CD4-positive, alpha-beta T cell treated with Interleukin-2 at 100 ng/mL for 4 hours (primary cell): ENCODE measurements around the gene CCDC169.
"Not testable (repeated sequence)": the region's sequence is repeated elsewhere in the genome, so short reads cannot be mapped to it uniquely, and the experiment has no call there.

Source experiments
- DNase-seq: peaks from one replicate; pipeline ENCODE4 v3.0.0-alpha.2; 2020; ENCODE audit warnings: low spot score

CCDC169 gene

DNA sequence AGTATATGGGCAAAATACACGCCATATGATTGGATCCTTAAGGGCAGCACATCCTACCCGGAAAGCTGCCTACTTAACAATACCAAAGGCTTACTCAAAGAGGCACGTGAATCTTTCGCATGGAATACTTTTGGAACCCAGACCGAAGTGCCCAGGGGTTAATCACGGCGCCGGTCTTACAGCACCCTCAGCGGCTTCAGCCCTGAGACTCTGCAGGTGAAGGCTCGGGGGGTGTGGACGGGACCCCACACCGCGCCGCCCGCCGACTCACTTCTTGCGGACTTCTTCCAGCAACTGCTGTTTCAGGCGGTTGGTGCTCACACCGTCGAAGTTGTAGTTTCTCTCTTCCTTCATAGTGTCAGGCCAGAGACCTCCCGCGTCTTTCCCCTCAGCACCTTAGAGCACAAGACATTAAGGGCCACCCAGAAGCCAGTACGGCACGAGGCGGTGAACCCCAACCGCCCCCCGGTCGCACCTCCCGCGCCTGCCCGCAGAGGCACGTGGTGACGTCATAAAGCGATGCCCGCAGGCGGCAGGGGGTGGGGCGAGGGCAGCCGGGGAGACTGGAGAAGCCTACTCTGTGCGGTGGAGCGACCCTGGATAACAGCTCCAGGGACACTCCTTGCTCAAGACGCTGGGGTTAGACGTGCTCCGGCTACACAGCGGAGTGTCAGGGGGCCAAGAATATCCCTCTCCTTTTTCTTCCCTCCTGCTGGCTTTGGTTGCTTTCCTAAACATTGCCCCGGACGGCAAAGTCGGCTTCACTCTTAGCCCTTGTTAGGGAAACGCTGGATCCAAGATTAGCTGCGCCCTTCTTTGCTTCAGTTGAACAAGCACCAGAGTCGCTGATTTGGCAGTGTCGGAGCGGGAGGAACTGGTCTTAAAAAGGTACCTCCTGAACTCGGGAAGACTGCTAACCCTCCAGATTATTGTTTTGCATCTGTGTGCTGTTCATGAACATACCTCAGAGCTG lies at the start of gene CCDC169:
Gene CCDC169, minus strand, starts transcription at position 449 of the 973 bp plus-strand sequence. Its CDS starts 95 bp downstream, at position 354.
- DNase-seq: peak; percentile 46

DNA sequence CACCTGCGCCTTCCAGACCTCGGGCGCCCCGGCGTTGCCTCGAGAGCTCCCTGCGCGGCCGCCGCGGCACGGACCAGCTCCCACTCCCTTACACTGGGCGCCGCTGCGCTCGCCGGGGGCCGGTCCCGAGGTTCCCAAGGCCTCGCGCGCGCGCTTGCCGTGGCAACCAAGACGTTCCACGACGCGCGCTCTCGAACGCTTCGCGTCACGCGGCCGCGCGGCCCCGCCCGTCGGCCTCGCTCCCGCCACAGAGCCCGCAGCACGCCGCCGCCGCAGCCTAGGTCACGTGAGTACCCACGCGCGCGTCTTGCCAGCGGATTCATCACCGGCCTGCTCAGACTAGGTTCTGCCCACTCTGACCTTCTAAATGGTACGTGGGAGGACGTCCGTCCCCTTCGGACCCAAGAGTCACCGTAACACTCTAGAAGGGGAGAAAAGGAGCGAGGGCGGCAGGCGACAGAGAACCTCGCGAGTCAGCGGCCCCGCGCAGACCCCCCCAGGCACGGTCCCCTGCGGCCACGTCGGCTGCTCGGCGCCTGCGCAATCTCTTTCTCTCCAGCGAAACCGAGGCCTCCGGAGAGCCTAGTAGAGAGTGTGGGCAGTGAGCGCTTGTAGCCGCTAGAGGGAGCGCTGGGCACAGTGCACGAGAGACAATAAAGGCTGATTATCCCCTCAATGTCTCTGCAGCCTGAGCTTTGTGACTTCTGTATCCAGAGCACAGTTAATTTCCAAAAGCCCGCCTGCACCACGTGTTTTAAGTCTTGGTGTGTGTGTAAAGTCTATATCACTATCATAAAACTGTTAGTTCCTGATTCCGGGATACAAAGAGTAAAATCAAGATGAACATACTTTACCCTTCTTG lies 48.8 kb upstream of the CCDC169 start, which contains the start of gene SPART:
Gene SPART, minus strand, starts transcription at position 173 of the 862 bp plus-strand sequence. CDS start 10,564 bp downstream, outside the sequence.
- DNase-seq: peak; percentile 92

DNA sequence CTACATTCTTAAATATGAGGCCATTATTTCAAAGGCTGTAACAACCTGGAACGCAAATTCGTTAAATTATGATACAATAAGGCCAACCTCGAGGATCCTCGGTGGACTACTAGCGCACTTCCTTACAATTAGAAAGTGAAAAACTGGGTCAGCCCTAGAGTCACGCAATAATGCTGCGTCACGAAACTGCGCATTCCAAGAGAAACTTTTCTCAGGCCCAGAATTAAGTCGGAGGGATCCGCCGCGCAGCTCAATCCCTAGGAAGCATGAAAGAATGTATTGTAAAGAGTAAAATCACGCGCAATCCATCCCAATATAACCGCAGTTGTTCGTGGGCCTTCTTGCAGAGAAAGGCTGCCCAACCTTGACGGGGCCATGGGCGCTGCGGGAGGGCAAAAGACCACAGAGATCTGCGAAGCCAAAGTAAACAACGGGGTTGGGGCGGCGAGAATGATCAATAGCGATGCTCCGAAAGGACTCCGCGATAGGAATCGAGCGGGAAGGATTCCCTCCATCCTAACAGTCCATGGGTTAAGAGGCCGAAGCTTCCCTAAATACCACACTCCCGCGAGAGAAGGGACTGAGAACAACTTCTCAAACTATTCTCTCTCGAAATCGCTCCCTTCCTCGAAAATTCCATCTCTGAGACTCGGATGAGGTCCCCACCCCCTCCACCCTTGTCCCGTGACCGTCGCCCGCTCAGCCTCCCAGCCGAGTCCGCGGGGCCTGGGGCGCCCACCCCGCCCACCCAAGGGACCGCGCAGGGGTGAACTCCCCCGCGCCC lies 48.0 kb upstream of the CCDC169 start:
- DNase-seq: peak; percentile 49

DNA sequence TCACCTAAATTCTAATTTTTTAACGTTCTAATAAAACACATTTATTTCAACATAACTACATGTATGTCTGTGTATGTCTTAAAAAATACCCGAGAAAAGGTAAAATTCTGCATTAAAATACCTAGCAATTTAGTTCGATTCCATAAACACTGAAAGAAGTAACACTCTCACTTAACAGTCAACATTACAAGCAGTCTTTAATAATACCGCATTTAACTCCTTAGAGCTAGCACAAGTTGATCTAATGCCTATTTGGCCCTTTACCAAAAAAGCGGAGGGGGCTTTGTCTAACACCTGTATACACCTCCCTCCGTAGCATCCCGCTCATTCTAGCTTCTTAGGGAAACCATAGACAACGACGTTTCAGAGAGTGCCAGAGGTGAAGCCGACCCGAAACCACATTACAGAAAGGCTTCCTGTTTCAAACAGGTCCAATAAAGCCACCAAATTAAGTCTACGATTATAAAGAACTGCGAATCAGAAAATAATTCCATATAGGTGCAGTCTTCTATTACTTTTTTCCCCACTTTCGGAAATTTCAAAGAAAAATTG lies 47.3 kb upstream of the CCDC169 start:
- DNase-seq: peak; percentile 12

DNA sequence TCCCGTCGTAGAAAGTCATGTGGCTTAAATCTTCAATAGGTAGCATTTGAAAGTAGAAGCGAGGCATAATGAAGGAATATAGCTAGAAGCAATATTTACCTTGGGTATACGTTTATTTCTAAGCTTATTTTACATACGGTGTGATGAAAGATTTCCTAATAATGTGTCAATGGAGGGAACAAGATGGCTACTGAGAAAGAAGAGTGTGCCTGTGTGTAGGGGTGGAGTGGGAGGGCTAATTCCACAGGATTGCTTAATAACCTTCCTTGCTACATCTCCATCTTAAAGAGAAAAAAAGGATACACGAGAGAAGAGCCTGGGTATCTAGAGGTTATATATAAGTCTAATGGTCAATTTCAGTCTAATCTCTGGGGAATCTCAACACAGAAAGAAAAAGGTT lies 46.6 kb upstream of the CCDC169 start:
- no peak for DNase-seq

DNA sequence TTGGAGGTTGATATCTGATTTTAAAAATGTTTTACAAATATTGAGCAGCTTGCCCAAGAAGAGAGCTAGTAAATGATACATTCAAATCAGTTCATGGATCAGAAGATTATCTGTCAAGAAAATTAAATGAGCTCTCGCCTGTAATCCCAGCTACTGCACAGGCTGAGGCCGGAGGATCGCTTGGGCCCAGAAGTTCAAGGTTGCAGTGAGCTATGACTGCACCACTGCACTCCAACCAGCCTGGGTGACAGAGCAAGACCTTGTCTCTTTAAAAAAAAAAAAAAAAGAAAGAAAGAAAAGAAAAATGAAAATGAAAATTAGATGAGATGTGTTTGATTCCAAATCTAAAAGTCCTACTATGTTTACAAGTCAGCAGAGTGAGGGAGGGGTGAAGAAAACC lies 46.2 kb upstream of the CCDC169 start:
- no peak for DNase-seq

DNA sequence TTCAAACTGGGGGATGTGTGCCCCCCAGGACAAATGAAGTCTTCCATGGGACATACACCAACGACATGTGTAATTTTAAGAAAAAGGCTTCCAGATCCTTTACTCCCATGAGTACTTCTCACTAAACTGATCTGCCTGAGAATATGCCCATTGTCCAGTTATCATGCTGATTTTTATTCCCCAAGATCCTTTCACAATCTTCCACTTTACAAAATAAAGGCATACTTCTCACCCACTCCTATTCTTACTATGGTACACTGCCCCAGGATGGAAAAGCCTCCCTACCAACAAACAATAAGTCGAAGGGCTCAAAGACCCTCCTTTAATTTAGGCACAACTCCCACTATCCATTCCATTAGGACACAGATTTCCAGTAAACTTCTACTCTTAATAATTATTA lies 45.1 kb upstream of the CCDC169 start:
- DNase-seq: no peak

DNA sequence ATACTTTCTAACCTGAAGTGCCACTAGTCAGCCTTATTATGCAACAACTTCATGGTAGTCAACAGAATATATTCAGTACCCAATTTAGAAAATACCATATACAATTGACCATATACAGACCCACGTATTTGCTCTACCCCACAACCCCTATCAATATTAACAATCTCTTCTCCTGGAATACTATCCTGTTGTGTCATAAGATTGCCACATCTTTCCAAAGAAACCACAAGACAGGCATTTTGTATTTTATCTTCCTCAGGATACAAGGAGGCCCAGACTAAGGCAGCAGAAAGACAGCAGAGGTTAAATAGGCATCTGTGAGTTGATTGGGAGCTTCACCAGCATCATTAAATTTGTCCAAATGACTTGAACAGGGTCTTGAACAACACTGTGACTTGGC lies 44.1 kb upstream of the CCDC169 start:
- DNase-seq: no peak

DNA sequence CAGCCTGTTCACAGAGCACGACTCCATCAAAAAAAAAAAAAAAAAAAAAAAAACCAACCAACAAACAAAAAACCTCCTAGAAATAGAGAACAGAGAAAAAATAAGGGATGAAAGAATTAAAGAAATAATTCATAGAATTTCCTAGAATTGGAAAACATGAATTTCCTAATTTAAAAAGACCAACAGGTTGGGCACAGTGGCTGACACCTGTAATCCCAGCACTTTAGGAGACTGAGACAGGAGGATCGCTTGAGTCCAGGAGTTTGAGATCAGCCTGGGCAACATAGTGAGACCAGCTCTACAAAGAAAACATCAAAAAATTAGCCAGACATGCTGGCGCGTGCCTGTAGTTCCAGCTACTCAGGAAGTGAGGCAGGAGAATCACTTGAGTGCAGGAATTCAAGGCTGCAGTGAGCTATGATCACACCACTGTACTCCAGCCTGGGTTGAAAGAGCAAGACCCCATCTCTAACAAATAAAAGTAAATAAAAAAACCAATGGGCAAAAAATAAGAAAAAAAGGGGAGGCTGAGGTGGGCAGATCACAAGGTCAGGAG lies 42.1 kb upstream of the CCDC169 start:
- no peak for DNase-seq

DNA sequence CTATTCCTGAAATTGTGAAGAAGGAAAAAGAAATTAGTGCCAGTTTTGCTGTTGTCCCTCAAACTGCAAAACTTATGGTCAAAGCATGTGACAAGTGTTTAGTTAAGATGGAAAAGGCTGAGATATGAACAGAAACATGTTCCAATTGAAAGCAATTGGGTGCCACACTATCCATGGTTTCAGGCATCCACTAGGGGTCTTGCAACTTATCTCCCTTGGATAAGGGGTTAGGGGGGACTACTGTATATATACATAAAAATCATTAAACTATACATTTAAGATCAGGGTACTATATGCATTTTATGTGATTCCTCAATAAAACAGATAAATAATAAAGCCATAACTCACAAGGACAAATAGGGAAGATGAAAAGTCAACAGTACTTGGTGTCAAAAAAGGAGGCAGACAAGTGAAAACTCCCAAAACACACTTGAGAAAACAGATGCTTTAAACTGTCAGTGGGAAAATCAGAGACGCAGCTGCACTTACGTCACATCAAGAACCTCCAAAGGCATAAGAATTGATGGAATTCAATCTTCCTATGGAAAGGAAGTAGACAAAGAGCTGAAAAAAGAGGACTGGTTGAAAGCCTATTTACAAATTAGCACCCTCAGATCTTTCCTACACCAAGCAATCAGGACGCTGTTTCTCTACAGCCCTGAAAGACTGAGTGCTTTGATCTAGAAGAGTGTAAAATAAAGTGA lies 40.5 kb upstream of the CCDC169 start:
- no peak for DNase-seq

DNA sequence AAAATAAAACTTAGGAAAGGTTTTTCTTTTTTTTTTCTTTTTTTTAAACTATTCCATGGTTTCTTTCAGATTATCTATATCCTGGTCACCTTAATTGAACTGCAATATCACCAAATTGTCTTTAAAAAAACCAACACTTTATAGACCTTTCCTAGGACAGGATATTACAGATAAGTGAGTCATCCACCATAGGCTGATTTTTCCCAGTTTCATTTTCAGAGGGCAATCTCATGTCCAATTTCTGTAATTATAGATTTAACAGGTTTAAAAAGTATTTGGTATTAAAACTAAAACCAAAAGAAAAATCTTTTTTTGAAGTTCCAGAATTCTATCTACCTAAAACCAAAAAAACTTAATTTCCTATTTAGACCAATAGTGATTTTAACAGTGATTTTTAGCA lies 35.4 kb upstream of the CCDC169 start:
- no peak for DNase-seq

DNA sequence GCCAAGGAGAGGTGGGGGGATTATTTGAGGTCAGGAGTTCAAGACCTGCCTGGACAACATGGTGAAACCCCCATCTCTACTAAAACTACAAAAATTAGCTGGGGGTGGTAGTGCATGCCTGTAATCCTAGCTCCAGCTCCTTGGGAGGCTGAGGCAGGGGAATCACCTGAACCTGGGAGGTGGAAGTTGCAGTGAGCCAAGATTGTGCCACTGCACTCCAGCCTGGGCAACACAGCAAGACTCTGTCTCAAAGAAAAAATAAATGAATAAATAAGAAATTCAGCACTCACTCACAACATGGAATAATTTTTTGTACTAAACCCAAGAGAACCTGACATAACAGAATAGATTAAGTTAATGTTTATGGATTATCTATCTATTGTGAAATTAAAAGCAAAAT lies 34.6 kb upstream of the CCDC169 start:
- not testable (repeated sequence) for DNase-seq

DNA sequence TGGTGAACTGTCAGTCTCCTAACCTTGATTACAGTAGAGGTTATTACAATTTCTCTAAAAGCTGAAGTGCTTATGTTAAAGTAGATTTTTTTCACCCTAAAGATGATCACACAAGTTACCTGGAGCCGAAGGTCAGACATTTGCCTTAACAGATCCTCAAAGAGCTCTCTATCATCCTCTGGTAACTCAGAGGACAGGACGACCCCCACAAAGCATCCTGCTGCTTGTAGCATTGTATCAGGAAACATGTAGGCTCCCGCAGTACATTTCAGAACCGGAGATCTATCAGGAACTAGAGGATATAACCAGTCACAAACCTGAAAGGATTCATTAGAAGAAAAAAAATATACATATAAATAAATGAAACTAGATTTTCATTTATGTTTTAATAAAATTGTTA lies 33.7 kb upstream of the CCDC169 start:
- no peak for DNase-seq

DNA sequence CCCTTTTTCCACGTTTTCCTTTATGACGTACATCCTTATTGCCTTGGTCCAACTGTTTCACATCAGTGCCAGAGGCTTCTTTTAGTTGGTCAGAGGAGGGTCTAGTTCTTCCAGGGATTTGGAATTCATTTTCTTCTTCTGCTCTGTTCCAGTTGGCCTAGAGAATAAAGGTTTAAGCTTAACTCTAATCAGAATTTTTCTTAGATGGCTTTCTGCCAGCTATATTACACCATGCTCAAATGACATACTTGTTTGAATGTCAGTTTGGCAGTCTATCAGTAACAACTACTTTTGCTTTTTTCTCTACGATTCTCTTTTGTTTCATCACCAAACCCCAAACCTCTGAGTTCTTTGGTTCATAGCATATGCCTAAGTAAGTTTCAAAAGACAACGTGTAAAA lies 31.7 kb upstream of the CCDC169 start:
- no peak for DNase-seq

DNA sequence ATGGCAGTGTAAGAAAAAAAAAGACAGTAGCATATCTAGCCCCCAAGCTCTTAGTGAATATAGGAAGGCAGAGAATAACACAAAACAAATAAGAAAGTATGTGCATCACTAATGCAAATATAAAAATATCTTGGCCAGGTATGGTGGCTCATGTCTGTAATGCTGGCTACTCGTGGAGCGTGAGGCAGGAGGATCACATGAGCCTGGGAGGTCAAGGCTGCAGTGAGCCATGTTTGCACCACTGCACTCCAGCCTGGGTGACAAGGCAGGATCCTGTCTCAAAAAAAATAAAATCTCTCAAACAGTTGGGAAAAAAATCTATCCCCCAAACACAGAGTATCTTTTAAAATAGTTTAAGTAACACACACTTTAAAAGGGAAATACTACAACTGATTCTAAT lies 31.2 kb upstream of the CCDC169 start:
- DNase-seq: no peak

DNA sequence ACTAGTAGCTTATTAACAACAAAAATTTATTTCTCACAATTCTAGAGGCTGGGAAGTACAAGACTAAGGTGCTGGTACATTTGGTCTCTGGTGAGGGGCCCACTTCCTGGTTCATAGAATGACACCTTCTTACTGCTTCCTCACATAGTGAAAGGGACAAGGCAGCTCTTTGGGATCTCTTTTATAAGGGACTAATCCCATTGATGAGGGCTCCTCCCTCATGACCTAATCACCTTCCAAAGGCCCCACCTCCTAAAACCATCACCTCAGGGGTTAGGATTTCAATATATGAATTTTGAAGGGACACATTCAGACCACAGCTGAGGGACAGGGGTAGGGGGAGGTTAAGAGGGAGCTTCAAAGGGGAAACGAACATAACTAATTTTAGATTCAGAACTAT lies 28.3 kb upstream of the CCDC169 start:
- no peak for DNase-seq

DNA sequence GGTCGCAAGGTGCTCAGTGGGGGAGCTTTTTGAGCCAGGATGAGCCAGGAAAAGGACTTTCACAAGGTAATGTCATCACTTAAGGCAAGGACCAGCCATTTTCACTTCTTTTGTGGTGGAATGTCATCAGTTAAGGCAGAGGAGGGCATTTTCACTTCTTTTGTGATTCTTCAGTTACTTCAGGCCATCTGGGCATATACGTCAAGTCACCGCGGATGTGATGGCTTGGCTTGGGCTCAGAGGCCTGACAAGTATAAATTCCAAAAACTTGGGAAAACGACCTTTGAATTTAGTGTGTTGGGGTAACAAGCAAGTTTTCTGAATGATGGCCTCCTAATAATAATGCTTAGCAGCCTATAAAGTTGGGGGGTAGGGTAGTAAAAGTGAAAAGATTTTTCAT lies 27.3 kb upstream of the CCDC169 start:
- not testable (repeated sequence) for DNase-seq

DNA sequence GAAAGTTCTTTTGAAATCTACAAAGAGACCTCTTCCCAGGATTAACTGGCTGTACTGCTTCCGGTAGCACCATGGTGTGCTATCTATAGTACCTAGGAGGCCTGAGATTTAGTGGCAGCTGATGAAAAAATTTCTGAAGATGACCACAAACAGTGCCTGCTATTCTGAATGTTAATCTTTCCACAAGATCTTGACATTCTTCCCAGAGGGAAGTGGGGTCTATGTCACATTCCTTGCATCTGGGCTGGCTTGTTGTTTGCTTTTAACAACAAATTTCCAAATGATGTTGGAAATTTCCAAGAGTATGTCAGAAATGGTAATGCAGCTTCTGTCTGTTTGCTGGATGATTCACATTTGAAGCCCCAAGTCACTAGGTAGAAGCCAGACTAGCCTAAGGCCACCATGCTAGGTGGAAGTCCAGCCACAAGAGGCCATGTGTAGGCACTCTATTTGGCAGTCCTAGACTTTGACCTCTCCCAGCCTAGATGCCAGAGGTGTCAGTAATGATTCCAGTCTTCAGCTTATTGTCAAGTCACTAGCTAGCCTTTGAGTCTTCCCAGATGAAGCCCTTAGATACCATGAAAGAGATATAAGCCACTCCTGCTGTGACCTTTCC lies 26.4 kb upstream of the CCDC169 start:
- DNase-seq: no peak

DNA sequence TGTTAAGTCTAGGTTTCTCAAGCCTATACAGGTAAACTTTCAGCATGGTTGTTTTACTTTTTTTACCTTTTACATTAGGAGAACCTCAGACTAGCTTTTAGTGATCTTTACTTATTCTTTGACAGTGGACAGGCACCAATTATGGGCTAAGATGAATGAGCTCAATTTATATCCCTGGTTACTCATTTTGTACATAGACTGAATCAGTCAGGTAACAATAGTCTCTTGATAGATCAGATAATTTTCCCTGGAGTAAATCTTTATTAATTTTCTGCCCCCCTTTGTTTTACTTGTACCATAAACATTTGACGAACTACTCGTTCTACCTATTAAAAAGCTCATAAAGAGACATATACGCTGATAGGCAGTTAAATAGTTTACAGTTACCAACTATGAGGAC lies 25.8 kb upstream of the CCDC169 start:
- DNase-seq: no peak

DNA sequence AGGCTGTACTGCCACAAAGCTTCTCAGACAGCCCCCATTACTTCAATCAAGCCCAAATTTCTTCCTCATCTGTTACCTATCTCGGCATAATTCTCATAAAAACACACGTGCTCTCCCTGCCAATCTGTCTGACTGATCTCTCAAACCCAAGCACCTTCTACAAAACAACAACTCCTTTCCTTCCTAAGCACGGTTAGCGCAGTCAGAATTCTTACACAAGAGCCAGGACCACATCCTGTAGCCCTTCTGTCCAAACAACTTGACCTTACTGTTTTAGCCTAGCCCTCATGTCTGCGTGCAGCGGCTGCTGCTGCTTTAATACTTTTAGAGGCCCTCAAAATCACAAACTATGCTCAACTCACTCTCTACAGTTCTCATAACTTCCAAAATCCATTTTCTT lies 22.2 kb upstream of the CCDC169 start:
- not testable (repeated sequence) for DNase-seq
